C4-2B (cell line): ENCODE measurements around the gene SCGB1C1.

ENCODE experiments used
- H3K27ac ChIP-seq: fragments of 450-650 bp; 2 replicates; pipeline ENCODE4 v1.5.1; 2017
- ZFX ChIP-seq: fragments of 450-650 bp; IDR thresholded peaks from 2 replicates; pipeline ENCODE4 v1.6.1; 2017
- TF ChIP-seq, protein P1 (sequence below): fragments of 450-650 bp; conservative IDR thresholded peaks from 2 replicates; pipeline ENCODE4 v1.5.1; 2017; ENCODE audit warnings: mild to moderate bottlenecking

Gene SCGB1C1

GRCh38 chr11:199004-199581 is 6.2 kb downstream of the SCGB1C1 start:
- no peak overlapping the region for H3K27ac ChIP-seq
- TF ChIP-seq ZFX, result no peak
- TF ChIP-seq, protein P1, sequence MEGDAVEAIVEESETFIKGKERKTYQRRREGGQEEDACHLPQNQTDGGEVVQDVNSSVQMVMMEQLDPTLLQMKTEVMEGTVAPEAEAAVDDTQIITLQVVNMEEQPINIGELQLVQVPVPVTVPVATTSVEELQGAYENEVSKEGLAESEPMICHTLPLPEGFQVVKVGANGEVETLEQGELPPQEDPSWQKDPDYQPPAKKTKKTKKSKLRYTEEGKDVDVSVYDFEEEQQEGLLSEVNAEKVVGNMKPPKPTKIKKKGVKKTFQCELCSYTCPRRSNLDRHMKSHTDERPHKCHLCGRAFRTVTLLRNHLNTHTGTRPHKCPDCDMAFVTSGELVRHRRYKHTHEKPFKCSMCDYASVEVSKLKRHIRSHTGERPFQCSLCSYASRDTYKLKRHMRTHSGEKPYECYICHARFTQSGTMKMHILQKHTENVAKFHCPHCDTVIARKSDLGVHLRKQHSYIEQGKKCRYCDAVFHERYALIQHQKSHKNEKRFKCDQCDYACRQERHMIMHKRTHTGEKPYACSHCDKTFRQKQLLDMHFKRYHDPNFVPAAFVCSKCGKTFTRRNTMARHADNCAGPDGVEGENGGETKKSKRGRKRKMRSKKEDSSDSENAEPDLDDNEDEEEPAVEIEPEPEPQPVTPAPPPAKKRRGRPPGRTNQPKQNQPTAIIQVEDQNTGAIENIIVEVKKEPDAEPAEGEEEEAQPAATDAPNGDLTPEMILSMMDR, result no peak

GRCh38 chr11:199782-200181 is 6.9 kb downstream of the SCGB1C1 start:
- TF ChIP-seq ZFX, result no peak
- TF ChIP-seq, protein P1, result no peak
- no peak overlapping the region for H3K27ac ChIP-seq

- TF ChIP-seq, protein P1, result no peak
- TF ChIP-seq ZFX, result no peak
- no peak overlapping the region for H3K27ac ChIP-seq
Observed at GRCh38 chr11:200224-201003, 7.5 kb downstream of the SCGB1C1 start.

DNA sequence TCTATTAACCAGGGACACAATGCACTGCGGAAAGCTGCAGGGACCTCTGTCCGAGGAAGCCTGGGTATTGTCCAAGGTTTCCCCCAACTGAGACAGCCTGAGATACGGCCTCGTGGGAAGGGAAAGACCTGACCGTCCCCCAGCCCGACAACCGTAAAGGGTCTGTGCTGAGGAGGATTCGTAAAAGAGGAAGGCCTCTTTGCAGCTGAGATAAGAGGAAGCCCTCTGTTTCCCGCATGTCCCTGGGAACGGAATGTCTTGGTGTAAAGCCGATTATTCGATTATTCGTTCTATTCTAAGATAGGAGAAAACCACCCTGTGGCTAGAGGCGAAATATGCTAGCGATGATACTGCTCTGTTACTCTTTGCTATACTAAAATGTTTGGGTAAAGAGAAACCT is 9.1 kb downstream of the SCGB1C1 start:
- no peak for TF ChIP-seq ZFX
- TF ChIP-seq, protein P1, result no peak
- no peak overlapping the region for H3K27ac ChIP-seq

- TF ChIP-seq ZFX, result no peak
- TF ChIP-seq, protein P1, result no peak
- no peak overlapping the region for H3K27ac ChIP-seq
Observed at GRCh38 chr11:202490-202889, 9.6 kb downstream of the SCGB1C1 start.

DNA sequence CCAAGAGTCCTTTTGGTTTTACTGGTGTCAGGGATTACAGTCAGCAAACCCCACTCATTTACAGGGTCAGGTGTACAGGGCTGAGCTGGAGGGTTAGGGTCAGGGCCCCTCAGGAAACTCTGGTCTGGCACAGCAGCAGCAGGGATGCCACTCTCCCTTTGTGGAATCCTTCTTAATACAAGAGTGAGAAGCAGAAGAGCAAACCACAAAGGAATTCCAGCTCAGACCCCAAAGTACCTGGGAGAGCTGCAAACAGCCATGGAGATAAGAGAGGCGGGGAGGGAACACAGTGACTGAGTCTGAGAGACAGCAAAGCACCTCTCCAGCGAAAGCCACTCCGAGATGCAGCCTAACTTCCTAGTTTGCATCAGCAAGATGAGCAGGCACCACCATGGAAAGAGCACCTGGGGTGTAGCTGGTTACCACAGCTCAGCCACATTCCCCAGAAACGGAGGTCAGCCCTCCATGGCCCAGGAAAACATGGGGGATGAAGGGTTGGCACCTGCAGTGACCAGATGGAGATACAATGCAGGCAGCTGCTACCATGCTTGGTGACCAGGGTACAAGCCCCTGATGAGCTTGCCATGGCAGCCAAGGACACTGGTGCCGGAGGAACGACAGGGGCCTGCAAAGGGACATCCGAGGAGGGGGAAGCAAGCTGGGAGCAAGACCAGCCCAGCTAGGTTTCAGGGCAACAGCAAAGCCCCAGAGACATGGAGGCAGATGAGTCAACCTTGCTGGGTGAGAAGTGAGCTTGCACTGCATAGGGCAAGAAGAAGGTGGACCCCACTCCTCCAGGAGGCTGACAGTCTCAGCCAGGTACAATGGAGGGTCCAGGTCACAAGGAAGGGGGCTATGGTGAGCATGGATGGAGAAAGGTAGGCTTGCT is 10.4 kb downstream of the SCGB1C1 start:
- TF ChIP-seq, protein P1, result no peak
- TF ChIP-seq ZFX, result no peak
- H3K27ac ChIP-seq, result no peak overlapping the region
